MCF 10A (cell line): ENCODE data around the gene CALD1. TPM values are rescaled to one million over a fixed set of nuclear protein-coding genes. Genes with fewer than 3 reads are reported as not detected.
A peak's percentile ranks its signal among the peaks of the same experiment; 100 is the strongest.

Experiments
- BruUV-seq: library from RNA; stranded (reverse); fragments of 400-500 nt; replicated peaks from 2 replicates; lab custom pipeline; 2021; lab: Mats Ljungman, UMichigan
- CTCF ChIA-PET: fragments of 300-600 bp; sonication (Branson Sonifier 250); formaldehyde crosslinking; extraction: SDS; loops from one replicate; lab custom pipeline; 2021; ENCODE audit warnings: antibody characterized with exemption, inconsistent platforms; lab: Yijun Ruan, JAX
- POLR2A ChIA-PET: fragments of 300-600, 350-650 bp; sonication (Branson Sonifier 250); formaldehyde crosslinking; extraction: SDS; loops from one replicate; lab custom pipeline; 2020; ENCODE audit warnings: antibody characterized with exemption, inconsistent platforms; lab: Yijun Ruan, JAX
- DNase-seq: peaks from one replicate; pipeline ENCODE4 v3.0.0-alpha.2; 2018; ENCODE audit not compliant: unreplicated experiment
- H3K27ac Mint-ChIP-seq: one replicate; pipeline ENCODE4 v1.8.0; 2022; ENCODE audit warnings: mild to moderate bottlenecking, low read depth, mixed read lengths; ENCODE audit not compliant: unreplicated experiment
- H3K27me3 Mint-ChIP-seq: one replicate; pipeline ENCODE4 v1.8.0; 2022; ENCODE audit warnings: mixed read lengths; ENCODE audit not compliant: insufficient read depth, unreplicated experiment
- H3K36me3 Mint-ChIP-seq: one replicate; pipeline ENCODE4 v1.8.0; 2022; ENCODE audit warnings: mild to moderate bottlenecking, moderate library complexity, mixed read lengths; ENCODE audit not compliant: insufficient read depth, unreplicated experiment
- H3K4me1 Mint-ChIP-seq: one replicate; pipeline ENCODE4 v1.8.0; 2022; ENCODE audit warnings: mixed read lengths; ENCODE audit not compliant: insufficient read depth, unreplicated experiment
- H3K4me3 Mint-ChIP-seq: one replicate; pipeline ENCODE4 v1.8.0; 2022; ENCODE audit warnings: mild to moderate bottlenecking, moderate library complexity, mixed read lengths; ENCODE audit not compliant: unreplicated experiment
- H3K9me3 Mint-ChIP-seq: one replicate; pipeline ENCODE4 v1.8.0; 2022; ENCODE audit warnings: mixed read lengths; ENCODE audit not compliant: unreplicated experiment
- intact Hi-C: fragments of 100-400 bp; cut with micrococcal nuclease; formaldehyde crosslinking; loops from 2 replicates; pipeline ENCODE4 v1.14.1; 2022
- total RNA-seq: library from RNA; stranded (reverse); gene quantifications from 2 replicates; pipeline ENCODE4 v1.2.3, GENCODE V29; 2022
- TF ChIP-seq, protein P1 (sequence below): fragments of 200-600 bp; IDR thresholded peaks from one replicate; pipeline ENCODE4 v1.8.0; 2022; ENCODE audit warnings: antibody characterized with exemption, mild to moderate bottlenecking; ENCODE audit not compliant: unreplicated experiment

The CALD1 gene
- total RNA-seq, 1 experiment from 2014 or later: 183 TPM

- H3K27ac Mint-ChIP-seq: no peak overlapping the region
- peaks cover 51% of the 10 kb centered on the region for H3K4me1 Mint-ChIP-seq
- peaks cover 35% of the 10 kb centered on the region for H3K36me3 Mint-ChIP-seq
- TF ChIP-seq, protein P1, sequence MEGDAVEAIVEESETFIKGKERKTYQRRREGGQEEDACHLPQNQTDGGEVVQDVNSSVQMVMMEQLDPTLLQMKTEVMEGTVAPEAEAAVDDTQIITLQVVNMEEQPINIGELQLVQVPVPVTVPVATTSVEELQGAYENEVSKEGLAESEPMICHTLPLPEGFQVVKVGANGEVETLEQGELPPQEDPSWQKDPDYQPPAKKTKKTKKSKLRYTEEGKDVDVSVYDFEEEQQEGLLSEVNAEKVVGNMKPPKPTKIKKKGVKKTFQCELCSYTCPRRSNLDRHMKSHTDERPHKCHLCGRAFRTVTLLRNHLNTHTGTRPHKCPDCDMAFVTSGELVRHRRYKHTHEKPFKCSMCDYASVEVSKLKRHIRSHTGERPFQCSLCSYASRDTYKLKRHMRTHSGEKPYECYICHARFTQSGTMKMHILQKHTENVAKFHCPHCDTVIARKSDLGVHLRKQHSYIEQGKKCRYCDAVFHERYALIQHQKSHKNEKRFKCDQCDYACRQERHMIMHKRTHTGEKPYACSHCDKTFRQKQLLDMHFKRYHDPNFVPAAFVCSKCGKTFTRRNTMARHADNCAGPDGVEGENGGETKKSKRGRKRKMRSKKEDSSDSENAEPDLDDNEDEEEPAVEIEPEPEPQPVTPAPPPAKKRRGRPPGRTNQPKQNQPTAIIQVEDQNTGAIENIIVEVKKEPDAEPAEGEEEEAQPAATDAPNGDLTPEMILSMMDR: no peak
- DNase-seq: no peak
- ChIA-PET POLR2A (interaction anchor here (1.4 kb wide), 1 partner anchor 9 kb away, joined by 4 read pairs; no protein-coding TSS in a partner anchor), CTCF (interaction anchor here (0.7 kb wide), 1 partner anchor 27 kb away, joined by 3 read pairs; no protein-coding TSS in a partner anchor)
- H3K27me3 Mint-ChIP-seq: no peaks in the 10 kb centered on the region
- intact Hi-C loops: no loop called here
- no peaks in the 10 kb centered on the region for H3K9me3 Mint-ChIP-seq
- BruUV-seq: no TSS peak
- no peak overlapping the region for H3K4me3 Mint-ChIP-seq
Measured at GRCh38 chr7:134902058-134902457, 122.6 kb downstream of the CALD1 start.

GRCh38 chr7:134903073-134903790 lies 123.8 kb downstream of the CALD1 start:
- DNase-seq: no peak
- intact Hi-C loops: no loop called here
- CTCF ChIA-PET: interaction anchor here (0.5 to 0.7 kb wide), 4 partner anchors 25 to 217 kb away, joined by 3 to 4 read pairs (median 3); no protein-coding TSS in a partner anchor
- Mint-ChIP-seq H3K4me1 (peaks cover 63% of the 10 kb centered on the region), H3K36me3 (peaks cover 28% of the 10 kb centered on the region), H3K4me3 (no peak overlapping the region), H3K27ac (no peak overlapping the region), H3K9me3 (no peaks in the 10 kb centered on the region), H3K27me3 (no peaks in the 10 kb centered on the region)
- POLR2A ChIA-PET: interaction anchor here (1.5 kb wide), 1 partner anchor 123 kb away, joined by 3 read pairs; no protein-coding TSS in a partner anchor
- no TSS peak for BruUV-seq
- TF ChIP-seq, protein P1: no peak

GRCh38 chr7:134905375-134905774 lies 125.9 kb downstream of the CALD1 start:
- ChIA-PET POLR2A (interaction anchor here (0.7 to 2.1 kb wide), 7 partner anchors 11 to 286 kb away, joined by 3 to 12 read pairs (median 7); partner anchors contain the start of gene BPGM), CTCF (interaction anchor here (0.6 to 1.4 kb wide), 7 partner anchors 11 to 474 kb away, joined by 3 to 6 read pairs (median 3); no protein-coding TSS in a partner anchor)
- TF ChIP-seq, protein P1: no peak
- BruUV-seq: no TSS peak
- H3K27me3 Mint-ChIP-seq: no peaks in the 10 kb centered on the region
- H3K9me3 Mint-ChIP-seq: no peaks in the 10 kb centered on the region
- H3K27ac Mint-ChIP-seq: peak overlapping the region; percentile 73
- DNase-seq: peak; percentile 89
- peak overlapping the region; percentile 24 for H3K4me3 Mint-ChIP-seq
- peaks cover 27% of the 10 kb centered on the region for H3K36me3 Mint-ChIP-seq
- intact Hi-C loops: no loop called here
- H3K4me1 Mint-ChIP-seq: peaks cover 58% of the 10 kb centered on the region

- intact Hi-C loops: no loop called here
- no peaks in the 10 kb centered on the region for H3K9me3 Mint-ChIP-seq
- TF ChIP-seq, protein P1: no peak
- no TSS peak for BruUV-seq
- no peak overlapping the region for H3K4me3 Mint-ChIP-seq
- peaks cover 42% of the 10 kb centered on the region for H3K4me1 Mint-ChIP-seq
- no peaks in the 10 kb centered on the region for H3K27me3 Mint-ChIP-seq
- peaks cover 17% of the 10 kb centered on the region for H3K36me3 Mint-ChIP-seq
- peak overlapping the region; percentile 68 for H3K27ac Mint-ChIP-seq
- no peak for DNase-seq
- ChIA-PET CTCF (interaction anchor here (1.1 kb wide), 1 partner anchor 368 kb away, joined by 3 read pairs; no protein-coding TSS in a partner anchor), POLR2A (interaction anchor here (0.9 to 1.7 kb wide), 2 partner anchors 10 to 16 kb away, joined by 3 to 4 read pairs; no protein-coding TSS in a partner anchor)
Measured at GRCh38 chr7:134907000-134907399, 127.6 kb downstream of the CALD1 start.
